Tibial nerve (tissue), 4 donors: ENCODE results near the gene LTBP2.

Experiments
- EP300 ChIP-seq, 2 donors: sonication (generic); formaldehyde crosslinking; IDR thresholded peaks; one replicate each; pipeline ENCODE4 v1.6.1; 2017; ENCODE audit warnings: antibody characterized with exemption in 2 of 2, mild to moderate bottlenecking in 1 of 2
- POLR2A ChIP-seq, 2 donors: fragments of 450-650 bp; IDR thresholded peaks; one replicate each; pipeline ENCODE4 v1.6.1; 2017; ENCODE audit warnings: antibody characterized with exemption in 2 of 2, mild to moderate bottlenecking in 2 of 2, moderate library complexity in 2 of 2
- TF ChIP-seq, protein P1 (sequence below), 5 experiments: fragments of 200-600 bp in 3 of 5; fragments of 450-650 bp in 2 of 5; sonication (generic) in 3 of 5; IDR thresholded peaks; one replicate each; pipeline ENCODE4 v1.5.1; 2016 to 2019; ENCODE audit warnings: antibody characterized with exemption in 5 of 5, mild to moderate bottlenecking in 3 of 5, moderate library complexity in 2 of 5

DNA sequence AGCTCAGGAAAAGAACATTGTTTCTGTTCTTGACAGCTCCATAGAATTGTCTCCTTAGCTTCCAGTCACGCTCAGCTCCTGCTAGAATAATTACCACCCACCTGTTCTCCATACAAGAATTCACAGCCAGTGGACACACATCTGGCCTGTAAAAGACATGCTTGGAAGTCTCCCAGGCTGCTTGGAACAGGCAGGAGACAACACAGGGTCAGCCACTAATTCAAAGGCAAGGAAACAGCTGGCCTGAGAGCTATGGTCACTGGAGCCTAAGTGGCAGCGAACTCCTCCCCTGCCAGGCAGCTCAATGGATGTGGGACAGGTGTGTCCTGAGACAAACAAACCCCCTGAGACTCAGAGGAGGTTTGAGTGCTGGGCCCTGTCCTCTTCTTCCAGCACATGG, 22.9 kb upstream of the LTBP2 start:
- no peak for TF ChIP-seq POLR2A (IDR thresholded peaks at IDR 0.05)
- TF ChIP-seq, protein P1, sequence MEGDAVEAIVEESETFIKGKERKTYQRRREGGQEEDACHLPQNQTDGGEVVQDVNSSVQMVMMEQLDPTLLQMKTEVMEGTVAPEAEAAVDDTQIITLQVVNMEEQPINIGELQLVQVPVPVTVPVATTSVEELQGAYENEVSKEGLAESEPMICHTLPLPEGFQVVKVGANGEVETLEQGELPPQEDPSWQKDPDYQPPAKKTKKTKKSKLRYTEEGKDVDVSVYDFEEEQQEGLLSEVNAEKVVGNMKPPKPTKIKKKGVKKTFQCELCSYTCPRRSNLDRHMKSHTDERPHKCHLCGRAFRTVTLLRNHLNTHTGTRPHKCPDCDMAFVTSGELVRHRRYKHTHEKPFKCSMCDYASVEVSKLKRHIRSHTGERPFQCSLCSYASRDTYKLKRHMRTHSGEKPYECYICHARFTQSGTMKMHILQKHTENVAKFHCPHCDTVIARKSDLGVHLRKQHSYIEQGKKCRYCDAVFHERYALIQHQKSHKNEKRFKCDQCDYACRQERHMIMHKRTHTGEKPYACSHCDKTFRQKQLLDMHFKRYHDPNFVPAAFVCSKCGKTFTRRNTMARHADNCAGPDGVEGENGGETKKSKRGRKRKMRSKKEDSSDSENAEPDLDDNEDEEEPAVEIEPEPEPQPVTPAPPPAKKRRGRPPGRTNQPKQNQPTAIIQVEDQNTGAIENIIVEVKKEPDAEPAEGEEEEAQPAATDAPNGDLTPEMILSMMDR (IDR thresholded peaks at IDR 0.05): no peak
- no peak for TF ChIP-seq EP300 (IDR thresholded peaks at IDR 0.05)
